Daoy (cell line): ENCODE results near the gene PDE9A. TPM values are rescaled to one million over a fixed set of nuclear protein-coding genes. Genes with fewer than 3 reads are reported as not detected.

Source experiments
- DNase-seq: peaks from one replicate; pipeline ENCODE4 v3.0.0-alpha.2; 2015; ENCODE audit warnings: low read depth
- total RNA-seq: library from RNA; depleted of rRNA; stranded (reverse); fragments of >200 nt; shearing (Covaris generic); gene quantifications from 2 replicates; pipeline ENCODE4 v1.2.3, GENCODE V29; 2014

The PDE9A gene
- total RNA-seq, 1 experiment from 2014 or later = 0.17 TPM

DNA sequence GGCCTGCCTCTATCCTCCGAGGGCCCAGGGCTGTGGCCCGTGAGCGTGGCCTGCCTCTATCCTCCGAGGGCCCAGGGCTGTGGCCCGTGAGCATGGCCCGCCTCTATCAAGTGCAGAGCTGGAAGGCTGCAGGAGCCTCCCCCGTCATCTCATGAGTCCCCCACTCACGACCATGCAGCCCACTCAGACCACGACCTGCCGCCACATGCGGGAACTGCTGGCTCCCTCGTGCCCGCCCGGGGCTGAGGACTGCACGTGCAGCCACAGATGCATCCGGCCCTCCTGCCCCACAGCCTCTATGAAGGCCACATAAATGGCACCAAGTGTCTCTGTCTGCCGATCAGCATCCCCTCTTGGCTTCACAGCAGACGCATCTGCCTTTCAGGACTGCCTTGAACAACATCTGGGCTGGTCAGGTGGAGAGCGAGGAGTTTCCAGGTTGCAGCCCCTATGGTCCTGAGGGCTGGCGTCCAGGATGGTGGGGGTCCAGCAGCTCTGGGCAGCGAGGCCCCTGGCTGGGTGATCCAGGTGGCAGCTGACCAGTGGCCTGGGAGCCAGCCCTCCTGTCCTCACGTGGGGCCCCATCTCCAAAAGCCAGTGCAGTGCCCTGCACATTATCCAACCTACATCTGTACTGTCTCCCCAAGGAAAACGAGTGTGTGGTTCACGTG, 103.3 kb downstream of the PDE9A start:
- no peak for DNase-seq

GRCh38 chr21:42757422-42757821, 104.0 kb downstream of the PDE9A start:
- DNase-seq = no peak

- DNase-seq = no peak
Measured at GRCh38 chr21:42757826-42758655, 104.6 kb downstream of the PDE9A start.

- DNase-seq = no peak
Measured at GRCh38 chr21:42758721-42759593, 105.5 kb downstream of the PDE9A start.

- no peak for DNase-seq
Measured at GRCh38 chr21:42759594-42759927, 106.1 kb downstream of the PDE9A start.

DNA sequence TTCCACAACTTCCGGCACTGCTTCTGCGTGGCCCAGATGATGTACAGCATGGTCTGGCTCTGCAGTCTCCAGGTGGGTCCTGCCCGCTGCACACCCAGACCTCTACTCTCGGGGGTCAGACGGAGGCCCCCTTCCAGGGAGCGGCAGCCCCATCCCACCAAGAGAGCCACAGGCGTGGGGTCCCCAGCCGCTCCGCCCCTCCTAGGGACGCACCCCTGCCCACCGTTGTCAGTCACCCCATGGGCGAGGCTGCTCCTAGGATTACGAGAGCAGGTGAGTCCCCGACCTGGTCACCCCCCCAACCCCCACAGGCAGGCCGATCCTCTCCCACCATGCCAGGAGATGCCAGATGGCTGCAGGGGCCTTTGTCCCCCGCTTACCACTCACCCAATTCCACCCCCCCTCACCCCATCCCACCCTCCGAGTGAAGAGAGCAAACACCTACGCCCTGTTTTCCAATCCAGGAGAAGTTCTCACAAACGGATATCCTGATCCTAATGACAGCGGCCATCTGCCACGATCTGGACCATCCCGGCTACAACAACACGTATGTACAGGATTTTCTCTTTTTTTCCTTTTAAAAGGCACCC, 107.0 kb downstream of the PDE9A start:
- DNase-seq = no peak

- no peak for DNase-seq
Measured at GRCh38 chr21:42760951-42761751, 107.7 kb downstream of the PDE9A start.

DNA sequence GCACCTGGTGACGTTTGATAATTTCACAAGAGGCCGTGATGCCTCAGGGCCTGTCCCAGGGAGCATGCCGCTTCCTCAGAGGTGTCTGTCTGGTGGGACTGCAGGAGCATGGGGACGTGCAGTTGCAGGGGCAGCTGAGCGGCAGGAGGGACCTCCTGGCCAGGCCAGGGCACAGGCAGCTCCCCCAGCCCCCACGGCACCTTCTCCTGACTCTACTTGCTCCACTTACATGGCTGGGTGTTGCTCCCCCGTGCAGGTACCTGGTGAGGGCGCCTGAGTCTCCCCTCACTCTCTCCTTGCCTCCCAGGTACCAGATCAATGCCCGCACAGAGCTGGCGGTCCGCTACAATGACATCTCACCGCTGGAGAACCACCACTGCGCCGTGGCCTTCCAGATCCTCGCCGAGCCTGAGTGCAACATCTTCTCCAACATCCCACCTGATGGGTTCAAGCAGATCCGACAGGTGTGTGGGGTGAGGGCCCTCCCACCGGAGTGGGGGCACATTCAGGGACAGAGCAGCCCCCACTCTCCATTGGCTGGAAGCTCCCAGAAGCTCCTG, 108.4 kb downstream of the PDE9A start:
- no peak for DNase-seq

DNA sequence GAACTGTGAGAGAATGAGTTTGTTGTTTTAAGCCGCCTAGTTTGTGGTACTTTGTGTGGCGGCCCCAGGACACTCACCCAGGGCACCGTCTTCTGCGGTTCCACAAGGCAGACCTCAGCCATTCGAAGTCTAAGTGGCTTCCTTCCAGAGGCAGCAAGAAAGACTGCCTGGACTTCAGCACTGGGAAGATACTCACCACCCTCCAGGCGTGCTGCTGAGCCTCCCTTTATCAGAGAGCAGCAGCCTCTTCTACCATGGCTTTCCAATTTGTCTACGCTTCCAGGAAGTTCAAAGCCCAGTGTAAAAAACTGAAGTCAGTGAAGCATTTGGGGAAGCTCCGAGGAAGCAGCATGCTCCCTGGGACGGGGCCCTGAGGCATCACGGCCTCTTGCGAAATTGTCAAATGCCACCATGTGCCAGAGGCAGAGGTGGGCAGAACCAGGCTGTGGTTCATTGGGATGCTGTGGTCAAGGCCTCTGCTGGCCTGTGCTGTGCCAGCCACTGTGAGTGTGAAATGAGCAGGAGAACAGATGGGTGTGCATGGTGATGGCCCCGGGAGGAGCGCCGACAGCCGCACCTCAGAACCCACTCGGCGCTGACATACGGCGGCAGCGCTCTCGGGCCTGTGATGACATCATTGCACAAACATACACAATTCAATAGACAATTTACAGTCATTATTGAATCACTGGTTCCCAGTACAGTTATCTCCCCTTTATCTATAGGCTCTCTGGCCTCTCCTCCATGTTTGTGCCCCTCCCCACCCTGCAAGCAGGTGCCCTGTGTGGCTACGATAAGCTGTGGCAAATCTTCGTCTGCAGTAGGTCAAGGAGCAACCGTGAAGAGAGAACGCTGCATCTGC, 110.4 kb downstream of the PDE9A start:
- DNase-seq = no peak

DNA sequence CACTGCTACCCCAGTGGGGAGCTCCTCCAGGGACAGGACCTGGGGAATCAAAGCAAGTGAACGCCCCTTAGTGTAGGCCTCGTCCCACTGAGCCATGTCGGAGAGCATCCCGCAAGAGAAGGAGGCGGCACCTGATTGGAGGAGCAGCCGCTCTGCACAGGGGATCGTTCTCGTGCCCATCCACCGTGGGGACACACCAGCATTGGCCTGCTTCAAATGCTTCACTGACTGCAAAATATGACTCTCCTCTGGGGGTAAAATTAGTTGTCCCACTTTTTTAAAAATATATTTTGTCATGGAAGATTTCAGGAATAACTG, 111.0 kb downstream of the PDE9A start:
- no peak for DNase-seq

DNA sequence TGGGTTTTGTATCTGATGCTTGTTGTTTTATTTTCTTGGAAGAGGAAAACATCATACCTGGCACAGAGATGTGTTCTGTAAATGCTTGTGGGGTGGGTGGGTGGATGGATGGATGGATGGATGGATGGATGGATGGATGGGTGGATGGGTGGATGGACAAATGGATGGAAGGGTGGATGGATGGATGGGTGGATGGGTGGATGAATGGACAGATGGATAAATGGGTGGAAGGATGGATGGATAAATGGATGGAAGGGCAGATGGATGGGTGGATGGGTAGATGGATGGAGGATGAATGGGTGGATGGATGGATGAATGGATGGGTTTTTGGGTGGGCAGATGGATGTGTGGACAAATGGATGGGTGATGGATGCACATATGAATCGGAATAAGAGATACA, 111.5 kb downstream of the PDE9A start:
- DNase-seq = no peak

GRCh38 chr21:42765656-42766055, 112.2 kb downstream of the PDE9A start:
- DNase-seq = no peak

GRCh38 chr21:42766739-42767560, 113.5 kb downstream of the PDE9A start:
- no peak for DNase-seq

GRCh38 chr21:42767561-42767835, 114.1 kb downstream of the PDE9A start:
- no peak for DNase-seq

DNA sequence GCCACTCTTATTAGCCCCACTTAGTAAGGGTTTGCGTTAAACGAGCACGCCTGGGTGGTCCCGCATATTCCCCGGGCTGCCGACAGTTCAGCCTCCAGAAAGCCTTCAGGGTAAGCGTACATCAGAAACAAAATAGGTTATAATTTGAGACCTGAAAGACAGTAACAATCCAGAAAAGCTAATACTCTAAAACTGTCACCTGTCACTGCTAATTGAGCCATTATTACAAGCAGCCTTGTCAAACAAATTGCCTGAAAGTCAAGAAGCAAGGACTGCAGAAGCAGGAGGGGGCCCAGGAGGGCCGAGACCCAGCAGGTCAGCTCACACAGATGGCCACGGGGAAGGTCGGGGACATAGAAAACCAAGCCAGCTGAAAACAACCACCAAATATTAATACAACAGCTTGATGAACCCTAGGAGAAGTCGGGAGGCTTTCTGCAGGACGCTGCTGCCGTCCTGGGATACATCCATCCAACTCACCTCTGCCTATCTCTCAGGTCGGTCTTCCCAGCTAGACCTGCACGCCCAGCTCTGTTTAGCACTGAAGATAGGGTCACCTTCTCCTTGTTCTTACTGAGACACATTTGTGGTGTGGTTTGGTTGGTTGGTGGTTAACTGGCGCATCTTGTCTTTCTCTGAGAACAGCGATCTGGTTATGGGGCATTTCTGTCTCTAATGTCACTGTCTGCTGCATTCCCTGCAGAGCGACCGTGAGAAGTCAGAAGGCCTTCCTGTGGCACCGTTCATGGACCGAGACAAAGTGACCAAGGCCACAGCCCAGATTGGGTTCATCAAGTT, 115.1 kb downstream of the PDE9A start:
- no peak for DNase-seq

GRCh38 chr21:42769183-42769819, 115.9 kb downstream of the PDE9A start:
- DNase-seq = no peak

DNA sequence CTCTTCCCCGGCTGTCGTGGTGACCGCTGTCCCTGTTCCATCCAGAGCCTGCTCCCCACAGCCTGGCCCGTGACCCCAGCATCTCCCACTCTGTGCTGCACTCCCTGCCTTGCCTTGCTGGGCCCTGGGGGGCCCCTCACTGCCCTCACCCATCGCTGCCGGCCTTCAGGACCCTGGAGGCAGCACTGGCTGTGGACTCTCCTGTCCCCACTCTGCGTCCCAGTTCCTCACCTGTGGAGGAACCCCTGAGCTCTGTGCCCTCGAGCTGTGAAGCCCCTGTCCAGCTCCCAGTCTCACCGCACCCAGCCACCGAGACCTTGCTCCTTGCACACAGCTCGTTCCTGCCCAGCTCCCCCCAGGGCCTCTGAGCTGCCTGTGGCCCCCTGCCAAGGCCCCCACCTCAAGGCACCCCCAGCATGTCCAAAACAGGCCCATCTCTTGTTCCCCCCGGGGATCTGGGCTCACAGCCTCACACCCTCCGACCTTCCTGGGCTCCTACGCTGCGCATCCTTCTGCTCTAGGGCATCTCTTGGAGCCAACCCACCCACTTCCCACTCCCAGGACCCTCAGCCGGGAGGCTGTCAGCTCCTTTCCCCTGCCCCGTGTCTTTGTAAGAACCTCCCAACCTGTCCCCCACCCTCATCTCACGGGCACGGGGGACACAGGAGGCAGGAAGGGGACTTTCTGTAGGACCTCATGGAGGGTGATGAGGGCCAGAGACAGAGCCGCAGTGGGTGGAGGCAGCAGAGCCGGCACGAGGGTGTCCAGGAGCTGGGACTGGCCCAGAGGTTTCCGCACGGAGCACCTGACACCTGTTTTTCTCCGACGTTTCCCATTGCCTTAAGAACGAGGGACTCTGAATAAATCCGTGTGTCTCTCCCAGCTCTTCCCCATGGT, 116.6 kb downstream of the PDE9A start:
- no peak for DNase-seq
